ENCODE data around the gene PDGFA. TPM values are rescaled to one million over a fixed set of nuclear protein-coding genes. Genes with fewer than 3 reads are reported as not detected.

The PDGFA gene
- total RNA-seq, 1 donor from 2014 or later, result 7.6 TPM

- DNase-seq, result no peak
- TF ChIP-seq, protein P1, sequence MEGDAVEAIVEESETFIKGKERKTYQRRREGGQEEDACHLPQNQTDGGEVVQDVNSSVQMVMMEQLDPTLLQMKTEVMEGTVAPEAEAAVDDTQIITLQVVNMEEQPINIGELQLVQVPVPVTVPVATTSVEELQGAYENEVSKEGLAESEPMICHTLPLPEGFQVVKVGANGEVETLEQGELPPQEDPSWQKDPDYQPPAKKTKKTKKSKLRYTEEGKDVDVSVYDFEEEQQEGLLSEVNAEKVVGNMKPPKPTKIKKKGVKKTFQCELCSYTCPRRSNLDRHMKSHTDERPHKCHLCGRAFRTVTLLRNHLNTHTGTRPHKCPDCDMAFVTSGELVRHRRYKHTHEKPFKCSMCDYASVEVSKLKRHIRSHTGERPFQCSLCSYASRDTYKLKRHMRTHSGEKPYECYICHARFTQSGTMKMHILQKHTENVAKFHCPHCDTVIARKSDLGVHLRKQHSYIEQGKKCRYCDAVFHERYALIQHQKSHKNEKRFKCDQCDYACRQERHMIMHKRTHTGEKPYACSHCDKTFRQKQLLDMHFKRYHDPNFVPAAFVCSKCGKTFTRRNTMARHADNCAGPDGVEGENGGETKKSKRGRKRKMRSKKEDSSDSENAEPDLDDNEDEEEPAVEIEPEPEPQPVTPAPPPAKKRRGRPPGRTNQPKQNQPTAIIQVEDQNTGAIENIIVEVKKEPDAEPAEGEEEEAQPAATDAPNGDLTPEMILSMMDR (IDR thresholded peaks at IDR 0.05; ENCODE audit: partially characterized antibody, unreplicated experiment), result no peak
- Mint-ChIP-seq H3K36me3 (ENCODE audit: unreplicated experiment) (no peaks in the 10 kb centered on the region), H3K27ac (ENCODE audit: unreplicated experiment) (no peak overlapping the region), H3K4me1 (ENCODE audit: low read depth, unreplicated experiment) (peaks cover 5% of the 10 kb centered on the region), H3K4me3 (ENCODE audit: unreplicated experiment) (no peak overlapping the region), H3K9me3 (ENCODE audit: unreplicated experiment) (peaks cover 5% of the 10 kb centered on the region), H3K27me3 (ENCODE audit: unreplicated experiment) (peaks cover 12% of the 10 kb centered on the region)
Measured at GRCh38 chr7:522951-523314, 3.3 kb upstream of the PDGFA start.

DNA sequence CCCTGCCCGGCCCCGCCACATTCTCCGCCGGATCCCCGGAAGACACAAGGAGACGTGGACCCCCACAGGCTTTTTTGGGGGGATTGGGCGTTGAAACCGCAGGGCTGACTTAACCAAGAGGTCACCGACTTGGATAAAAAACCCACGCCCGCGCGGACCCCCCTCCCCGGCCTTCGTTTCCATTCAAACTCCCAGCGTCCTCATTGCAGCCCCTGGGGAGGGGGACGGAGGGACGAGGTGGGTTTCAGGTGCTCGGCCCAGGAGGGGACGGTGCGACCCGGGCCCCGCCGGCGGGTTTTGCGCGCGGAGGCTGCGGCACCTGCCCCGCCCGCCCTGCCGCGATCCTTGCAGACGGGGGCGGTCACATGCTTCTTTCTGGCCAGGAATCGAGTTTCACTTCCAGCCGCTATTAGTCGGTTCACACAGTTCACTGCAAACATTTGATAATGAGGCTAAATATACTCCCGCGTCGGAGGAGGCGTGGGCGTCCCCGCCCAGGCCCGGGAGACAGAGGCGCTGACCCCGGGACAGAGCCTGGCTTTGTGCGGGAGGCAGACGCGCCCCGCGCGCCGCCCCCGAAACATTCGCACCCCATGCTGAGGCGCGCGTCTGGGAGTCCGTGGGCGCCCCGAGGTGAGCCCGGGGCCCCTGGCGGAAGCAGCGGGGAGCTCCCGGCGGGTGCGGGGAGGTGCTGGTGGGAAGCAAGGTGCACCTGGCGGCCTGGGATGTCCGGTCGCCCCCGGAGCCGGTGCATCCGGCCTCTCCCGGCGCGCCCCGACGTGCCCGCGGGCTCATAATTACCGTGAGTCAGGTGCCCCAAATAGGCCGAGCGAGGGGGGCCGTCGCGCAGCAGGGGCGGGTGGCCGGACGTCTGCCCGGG lies 2.7 kb upstream of the PDGFA start:
- Mint-ChIP-seq H3K27me3 (ENCODE audit: unreplicated experiment) (peaks cover 12% of the 10 kb centered on the region), H3K36me3 (ENCODE audit: unreplicated experiment) (no peaks in the 10 kb centered on the region), H3K4me1 (ENCODE audit: low read depth, unreplicated experiment) (peaks cover 7% of the 10 kb centered on the region), H3K27ac (ENCODE audit: unreplicated experiment) (no peak overlapping the region), H3K9me3 (ENCODE audit: unreplicated experiment) (peaks cover 5% of the 10 kb centered on the region), H3K4me3 (ENCODE audit: unreplicated experiment) (no peak overlapping the region)
- TF ChIP-seq, protein P1 (IDR thresholded peaks at IDR 0.05; ENCODE audit: partially characterized antibody, unreplicated experiment), result no peak
- no peak for DNase-seq

GRCh38 chr7:521221-522070 lies 1.8 kb upstream of the PDGFA start:
- H3K4me3 Mint-ChIP-seq (ENCODE audit: unreplicated experiment), result no peak overlapping the region
- H3K36me3 Mint-ChIP-seq (ENCODE audit: unreplicated experiment), result no peaks in the 10 kb centered on the region
- peaks cover 12% of the 10 kb centered on the region for H3K27me3 Mint-ChIP-seq (ENCODE audit: unreplicated experiment)
- peaks cover 7% of the 10 kb centered on the region for H3K4me1 Mint-ChIP-seq (ENCODE audit: low read depth, unreplicated experiment)
- DNase-seq, result peak; percentile 56
- peaks cover 5% of the 10 kb centered on the region for H3K9me3 Mint-ChIP-seq (ENCODE audit: unreplicated experiment)
- TF ChIP-seq, protein P1 (IDR thresholded peaks at IDR 0.05; ENCODE audit: partially characterized antibody, unreplicated experiment), result no peak
- H3K27ac Mint-ChIP-seq (ENCODE audit: unreplicated experiment), result no peak overlapping the region

- peaks cover 7% of the 10 kb centered on the region for H3K4me1 Mint-ChIP-seq (ENCODE audit: low read depth, unreplicated experiment)
- H3K9me3 Mint-ChIP-seq (ENCODE audit: unreplicated experiment), result peaks cover 3% of the 10 kb centered on the region
- H3K27me3 Mint-ChIP-seq (ENCODE audit: unreplicated experiment), result peaks cover 19% of the 10 kb centered on the region
- H3K27ac Mint-ChIP-seq (ENCODE audit: unreplicated experiment), result no peak overlapping the region
- H3K36me3 Mint-ChIP-seq (ENCODE audit: unreplicated experiment), result no peaks in the 10 kb centered on the region
- no peak overlapping the region for H3K4me3 Mint-ChIP-seq (ENCODE audit: unreplicated experiment)
- DNase-seq, result no peak
- TF ChIP-seq, protein P1 (IDR thresholded peaks at IDR 0.05; ENCODE audit: partially characterized antibody, unreplicated experiment), result no peak
Measured at GRCh38 chr7:520503-521161, 986 bp upstream of the PDGFA start.

All from glutamatergic neuron (in vitro differentiated cells).